Cardiac fibroblast (primary cell): Measurements from ENCODE around the gene NCKAP1.

Source experiments
- DNase-seq, 2 donors: peaks; one replicate each; pipeline versions ENCODE4 v3.0.0 to v3.0.0-alpha.2; 2010; ENCODE audit warnings: low read depth in 2 of 2
- H3K4me3 ChIP-seq, 2 donors: replicated peaks in 1 of 2; 1 replicate in 1 of 2; 2 replicates in 1 of 2; pipeline ENCODE4 v1.5.1; 2011; ENCODE audit warnings: low read depth in 2 of 2, low read length in 2 of 2, mild to moderate bottlenecking in 2 of 2, moderate library complexity in 1 of 2
- CTCF ChIP-seq: IDR thresholded peaks from one replicate; pipeline ENCODE4 v1.5.1; 2011; ENCODE audit warnings: low read depth, mild to moderate bottlenecking, low read length, inconsistent platforms

NCKAP1 gene

GRCh38 chr2:183037074-183037552, 1.1 kb downstream of the NCKAP1 start:
- H3K4me3 ChIP-seq = peak overlapping the region; percentile 68 to 70
- DNase-seq = peak; percentile 41 to 60
- TF ChIP-seq CTCF = no peak

- no peak for TF ChIP-seq CTCF
- peak in 1 of 2 donors; percentile 26 for DNase-seq
- peak overlapping the region; percentile 68 to 70 for H3K4me3 ChIP-seq
These were observed 2.1 kb downstream of the NCKAP1 start for GRCh38 chr2:183035954-183036669.

- peak overlapping the region in 1 of 2 donors; percentile 68 for H3K4me3 ChIP-seq
- TF ChIP-seq CTCF = no peak
- peak; percentile 58 to 79 for DNase-seq
These were observed 2.8 kb downstream of the NCKAP1 start for GRCh38 chr2:183035298-183035953.

- no peak for TF ChIP-seq CTCF
- DNase-seq = peak; percentile 27 to 52
- H3K4me3 ChIP-seq = no peak overlapping the region
These were observed 3.5 kb downstream of the NCKAP1 start for GRCh38 chr2:183034806-183035205.

GRCh38 chr2:183033951-183034350, 4.3 kb downstream of the NCKAP1 start:
- H3K4me3 ChIP-seq = no peak overlapping the region
- DNase-seq = no peak
- TF ChIP-seq CTCF = no peak

- no peak overlapping the region for H3K4me3 ChIP-seq
- DNase-seq = peak; percentile 24 to 65
- no peak for TF ChIP-seq CTCF
These were observed 6.1 kb downstream of the NCKAP1 start for GRCh38 chr2:183031911-183032794.
